SK-MEL-5 (cell line): ENCODE results near the gene SNX4. TPM values are rescaled to one million over a fixed set of nuclear protein-coding genes. Genes with fewer than 3 reads are reported as not detected.

Experiments used
- DNase-seq: peaks from one replicate; pipeline ENCODE4 v3.0.0-alpha.2; 2016; ENCODE audit warnings: low read depth, low spot score
- in situ Hi-C: cut with HindIII; loops from 2 replicates; pipeline ENCODE4 v1.10.0; 2016; ENCODE audit warnings: low sequenced_read_pairs, high pct_unique_total_duplicates, low pct_unique_long_range_greater_than_20kb
- total RNA-seq: library from RNA; depleted of rRNA; stranded (reverse); fragments of >200 nt; shearing (Covaris generic); gene quantifications from 2 replicates; pipeline ENCODE4 v1.2.3, GENCODE V29; 2014

The SNX4 gene
- total RNA-seq, 1 experiment from 2014 or later, result 53.4 TPM

GRCh38 chr3:125479091-125479490, 40.9 kb downstream of the SNX4 start:
- in situ Hi-C loops, result no loop called here
- DNase-seq, result no peak

GRCh38 chr3:125478326-125478725, 41.7 kb downstream of the SNX4 start:
- in situ Hi-C loops, result no loop called here
- no peak for DNase-seq

- DNase-seq, result no peak
- in situ Hi-C loops, result no loop called here
Observed at GRCh38 chr3:125477701-125478100, 42.3 kb downstream of the SNX4 start.

GRCh38 chr3:125470671-125471070, 49.3 kb downstream of the SNX4 start:
- DNase-seq, result no peak
- in situ Hi-C loops, result no loop called here

GRCh38 chr3:125462722-125463299, 57.2 kb downstream of the SNX4 start:
- DNase-seq, result no peak
- in situ Hi-C loops, result no loop called here

GRCh38 chr3:125461896-125462295, 58.1 kb downstream of the SNX4 start:
- in situ Hi-C loops, result no loop called here
- DNase-seq, result no peak

GRCh38 chr3:125460233-125460632, 59.8 kb downstream of the SNX4 start:
- in situ Hi-C loops, result no loop called here
- no peak for DNase-seq

GRCh38 chr3:125443923-125444322, 76.1 kb downstream of the SNX4 start:
- in situ Hi-C loops, result no loop called here
- DNase-seq, result no peak

GRCh38 chr3:125442506-125442905, 77.5 kb downstream of the SNX4 start:
- in situ Hi-C loops, result no loop called here
- no peak for DNase-seq

- in situ Hi-C loops, result no loop called here
- DNase-seq, result no peak
Observed at GRCh38 chr3:125440970-125441369, 79.0 kb downstream of the SNX4 start.

GRCh38 chr3:125440559-125440955, 79.4 kb downstream of the SNX4 start:
- in situ Hi-C loops, result no loop called here
- DNase-seq, result no peak

- DNase-seq, result peak; percentile 58
- in situ Hi-C loops, result no loop called here
Observed at GRCh38 chr3:125437631-125438435, 82.2 kb downstream of the SNX4 start.

GRCh38 chr3:125436921-125437320, 83.1 kb downstream of the SNX4 start:
- no peak for DNase-seq

GRCh38 chr3:125435231-125435630, 84.8 kb downstream of the SNX4 start:
- DNase-seq, result no peak
- in situ Hi-C loops, result no loop called here

More at GRCh38 chr3:125436921-125437320, 83.1 kb downstream of the SNX4 start:
- in situ Hi-C loops, result no loop called here

GRCh38 chr3:125434582-125435011, 85.4 kb downstream of the SNX4 start:
- in situ Hi-C loops, result no loop called here
- DNase-seq, result no peak

GRCh38 chr3:125433611-125434041, 86.4 kb downstream of the SNX4 start:
- no peak for DNase-seq
- in situ Hi-C loops, result no loop called here

- in situ Hi-C loops, result no loop called here
Observed at GRCh38 chr3:125433091-125433534, 86.9 kb downstream of the SNX4 start.

GRCh38 chr3:125431912-125432790, 87.9 kb downstream of the SNX4 start:
- no peak for DNase-seq
- in situ Hi-C loops, result no loop called here

More at GRCh38 chr3:125433091-125433534, 86.9 kb downstream of the SNX4 start:
- DNase-seq, result no peak
